ENCODE measurements around the gene RASL10B. TPM values are rescaled to one million over a fixed set of nuclear protein-coding genes. Genes with fewer than 3 reads are reported as not detected.

RASL10B gene
- polyA plus RNA-seq, 1 donor from 2014 or later, result 10.7 TPM

GRCh38 chr17:35735036-35735805 lies 3.8 kb downstream of the RASL10B start:
- Histone ChIP-seq H2AFZ (ENCODE audit: low read depth, low read length) (no peak overlapping the region), H3K79me2 (replicated peaks; ENCODE audit: insufficient read depth, low read length) (no peaks in the 10 kb centered on the region), H3F3A (ENCODE audit: insufficient read depth, low read length, poor library complexity, severe bottlenecking) (no peaks in the 10 kb centered on the region), H3K4me3 (ENCODE audit: low read length) (no peak overlapping the region), H3K4me2 (ENCODE audit: low read length) (no peak overlapping the region), H3K36me3 (ENCODE audit: insufficient read depth, low read length) (no peaks in the 10 kb centered on the region), H3K27me3 (ENCODE audit: insufficient read depth, low read depth, low read length) (no peaks in the 10 kb centered on the region), H3K9me2 (ENCODE audit: insufficient read depth, low read length) (no peaks in the 10 kb centered on the region), H3K9me3 (ENCODE audit: low read length) (no peaks in the 10 kb centered on the region), H3K27ac (ENCODE audit: low read length) (no peak overlapping the region), H3K9ac (ENCODE audit: low read length) (no peak overlapping the region), H4K20me1 (ENCODE audit: insufficient read depth) (no peaks in the 10 kb centered on the region)
- TF ChIP-seq, protein P1, sequence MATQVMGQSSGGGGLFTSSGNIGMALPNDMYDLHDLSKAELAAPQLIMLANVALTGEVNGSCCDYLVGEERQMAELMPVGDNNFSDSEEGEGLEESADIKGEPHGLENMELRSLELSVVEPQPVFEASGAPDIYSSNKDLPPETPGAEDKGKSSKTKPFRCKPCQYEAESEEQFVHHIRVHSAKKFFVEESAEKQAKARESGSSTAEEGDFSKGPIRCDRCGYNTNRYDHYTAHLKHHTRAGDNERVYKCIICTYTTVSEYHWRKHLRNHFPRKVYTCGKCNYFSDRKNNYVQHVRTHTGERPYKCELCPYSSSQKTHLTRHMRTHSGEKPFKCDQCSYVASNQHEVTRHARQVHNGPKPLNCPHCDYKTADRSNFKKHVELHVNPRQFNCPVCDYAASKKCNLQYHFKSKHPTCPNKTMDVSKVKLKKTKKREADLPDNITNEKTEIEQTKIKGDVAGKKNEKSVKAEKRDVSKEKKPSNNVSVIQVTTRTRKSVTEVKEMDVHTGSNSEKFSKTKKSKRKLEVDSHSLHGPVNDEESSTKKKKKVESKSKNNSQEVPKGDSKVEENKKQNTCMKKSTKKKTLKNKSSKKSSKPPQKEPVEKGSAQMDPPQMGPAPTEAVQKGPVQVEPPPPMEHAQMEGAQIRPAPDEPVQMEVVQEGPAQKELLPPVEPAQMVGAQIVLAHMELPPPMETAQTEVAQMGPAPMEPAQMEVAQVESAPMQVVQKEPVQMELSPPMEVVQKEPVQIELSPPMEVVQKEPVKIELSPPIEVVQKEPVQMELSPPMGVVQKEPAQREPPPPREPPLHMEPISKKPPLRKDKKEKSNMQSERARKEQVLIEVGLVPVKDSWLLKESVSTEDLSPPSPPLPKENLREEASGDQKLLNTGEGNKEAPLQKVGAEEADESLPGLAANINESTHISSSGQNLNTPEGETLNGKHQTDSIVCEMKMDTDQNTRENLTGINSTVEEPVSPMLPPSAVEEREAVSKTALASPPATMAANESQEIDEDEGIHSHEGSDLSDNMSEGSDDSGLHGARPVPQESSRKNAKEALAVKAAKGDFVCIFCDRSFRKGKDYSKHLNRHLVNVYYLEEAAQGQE (IDR thresholded peaks at IDR 0.05; ENCODE audit: borderline replicate concordance), result no peak
- TF ChIP-seq EZH2 (IDR thresholded peaks at IDR 0.05; ENCODE audit: borderline replicate concordance, insufficient read depth, low read length, poor library complexity, severe bottlenecking), result no peak
- TF ChIP-seq TAF1 (IDR thresholded peaks at IDR 0.05; ENCODE audit: low read depth), result no peak
- TF ChIP-seq POLR2AphosphoS5 (IDR thresholded peaks at IDR 0.05), result no peak
- TF ChIP-seq RAD21 (conservative IDR thresholded peaks at IDR 0.05), result no peak
- no peak for TF ChIP-seq EP300 (conservative IDR thresholded peaks at IDR 0.05; ENCODE audit: poor library complexity, severe bottlenecking)

DNA sequence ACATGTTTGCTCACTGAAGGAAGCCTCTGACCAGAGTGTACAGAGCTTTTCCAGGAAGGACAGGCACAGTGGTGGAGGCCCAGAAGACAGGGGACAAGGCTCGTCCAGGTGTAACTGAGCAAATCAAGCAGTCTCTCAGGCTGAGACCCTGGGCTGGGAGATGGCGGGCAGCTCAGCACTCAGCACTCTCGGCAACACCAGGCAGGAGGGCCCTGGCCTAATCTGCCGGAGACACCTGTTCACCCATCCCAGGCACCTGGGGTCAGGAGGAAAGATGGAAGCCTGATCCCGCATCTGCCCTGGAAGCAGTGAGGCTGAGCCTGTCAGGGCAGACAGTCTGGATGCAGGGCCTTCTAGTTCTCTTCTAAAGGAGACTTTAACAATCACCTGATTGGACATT lies 4.8 kb downstream of the RASL10B start:
- no peaks in the 10 kb centered on the region for H3K79me2 ChIP-seq (replicated peaks; ENCODE audit: insufficient read depth, low read length)
- no peaks in the 10 kb centered on the region for H3K36me3 ChIP-seq (ENCODE audit: insufficient read depth, low read length)
- H3K9me3 ChIP-seq (ENCODE audit: low read length), result no peaks in the 10 kb centered on the region
- H2AFZ ChIP-seq (ENCODE audit: low read depth, low read length), result no peak overlapping the region
- H4K20me1 ChIP-seq (ENCODE audit: insufficient read depth), result no peaks in the 10 kb centered on the region
- H3K9ac ChIP-seq (ENCODE audit: low read length), result no peak overlapping the region
- H3K4me2 ChIP-seq (ENCODE audit: low read length), result no peak overlapping the region
- no peaks in the 10 kb centered on the region for H3F3A ChIP-seq (ENCODE audit: insufficient read depth, low read length, poor library complexity, severe bottlenecking)
- no peak overlapping the region for H3K4me3 ChIP-seq (ENCODE audit: low read length)
- TF ChIP-seq EP300 (conservative IDR thresholded peaks at IDR 0.05; ENCODE audit: poor library complexity, severe bottlenecking) (no peak), RAD21 (conservative IDR thresholded peaks at IDR 0.05) (no peak), TAF1 (IDR thresholded peaks at IDR 0.05; ENCODE audit: low read depth) (no peak), POLR2AphosphoS5 (IDR thresholded peaks at IDR 0.05) (no peak), SMC3 (conservative IDR thresholded peaks at IDR 0.05; ENCODE audit: poor library complexity) (no peak), EZH2 (IDR thresholded peaks at IDR 0.05; ENCODE audit: borderline replicate concordance, insufficient read depth, low read length, poor library complexity, severe bottlenecking) (no peak), MXI1 (conservative IDR thresholded peaks at IDR 0.05; ENCODE audit: poor library complexity, severe bottlenecking) (no peak)
- TF ChIP-seq, protein P1 (IDR thresholded peaks at IDR 0.05; ENCODE audit: borderline replicate concordance), result no peak
- TF ChIP-seq, protein P2, sequence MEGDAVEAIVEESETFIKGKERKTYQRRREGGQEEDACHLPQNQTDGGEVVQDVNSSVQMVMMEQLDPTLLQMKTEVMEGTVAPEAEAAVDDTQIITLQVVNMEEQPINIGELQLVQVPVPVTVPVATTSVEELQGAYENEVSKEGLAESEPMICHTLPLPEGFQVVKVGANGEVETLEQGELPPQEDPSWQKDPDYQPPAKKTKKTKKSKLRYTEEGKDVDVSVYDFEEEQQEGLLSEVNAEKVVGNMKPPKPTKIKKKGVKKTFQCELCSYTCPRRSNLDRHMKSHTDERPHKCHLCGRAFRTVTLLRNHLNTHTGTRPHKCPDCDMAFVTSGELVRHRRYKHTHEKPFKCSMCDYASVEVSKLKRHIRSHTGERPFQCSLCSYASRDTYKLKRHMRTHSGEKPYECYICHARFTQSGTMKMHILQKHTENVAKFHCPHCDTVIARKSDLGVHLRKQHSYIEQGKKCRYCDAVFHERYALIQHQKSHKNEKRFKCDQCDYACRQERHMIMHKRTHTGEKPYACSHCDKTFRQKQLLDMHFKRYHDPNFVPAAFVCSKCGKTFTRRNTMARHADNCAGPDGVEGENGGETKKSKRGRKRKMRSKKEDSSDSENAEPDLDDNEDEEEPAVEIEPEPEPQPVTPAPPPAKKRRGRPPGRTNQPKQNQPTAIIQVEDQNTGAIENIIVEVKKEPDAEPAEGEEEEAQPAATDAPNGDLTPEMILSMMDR (IDR thresholded peaks at IDR 0.05; ENCODE audit: poor library complexity, severe bottlenecking), result no peak
- no peak overlapping the region for H3K27ac ChIP-seq (ENCODE audit: low read length)
- H3K27me3 ChIP-seq (ENCODE audit: insufficient read depth, low read depth, low read length), result peaks cover 6% of the 10 kb centered on the region
- H3K9me2 ChIP-seq (ENCODE audit: insufficient read depth, low read length), result no peaks in the 10 kb centered on the region

Measured in neural cell (in vitro differentiated cells).